BE2C (cell line): ENCODE results near the gene MAP2K2.

Experiments
- DNase-seq: peaks from one replicate; pipeline ENCODE4 v3.0.0-alpha.2; 2020
- H3K27me3 ChIP-seq: fragments of 250-450 bp; sonication (Bioruptor Pico); 2 replicates; pipeline ENCODE4 v1.5.1; 2020; ENCODE audit warnings: mild to moderate bottlenecking
- H3K36me3 ChIP-seq: fragments of 250-450 bp; sonication (Bioruptor Pico); 2 replicates; pipeline ENCODE4 v1.5.1; 2020; ENCODE audit warnings: mild to moderate bottlenecking
- H3K4me1 ChIP-seq: fragments of 250-450 bp; sonication (Bioruptor Pico); 2 replicates; pipeline ENCODE4 v1.5.1; 2020
- H3K4me3 ChIP-seq: 2 replicates; pipeline ENCODE4 v1.5.1; 2011; ENCODE audit warnings: low read depth, low read length
- H3K9me3 ChIP-seq: fragments of 250-450 bp; sonication (Bioruptor Pico); 2 replicates; pipeline ENCODE4 v1.5.1; 2020
- CTCF ChIP-seq: IDR thresholded peaks from 2 replicates; pipeline ENCODE4 v1.5.1; 2012; ENCODE audit warnings: mild to moderate bottlenecking, low read depth, low read length

Gene MAP2K2

GRCh38 chr19:4081441-4082129 lies 42.3 kb downstream of the MAP2K2 start:
- H3K9me3 ChIP-seq, result no peaks in the 10 kb centered on the region; the same call in 1 of the 2 replicates
- H3K27me3 ChIP-seq, result no peaks in the 10 kb centered on the region
- no peak overlapping the region for H3K4me3 ChIP-seq
- no peaks in the 10 kb centered on the region for H3K36me3 ChIP-seq
- no peak for DNase-seq
- TF ChIP-seq CTCF, result no peak
- H3K4me1 ChIP-seq, result no peaks in the 10 kb centered on the region

- Histone ChIP-seq H3K27me3 (no peaks in the 10 kb centered on the region), H3K9me3 (no peaks in the 10 kb centered on the region; the same call in 1 of the 2 replicates), H3K4me3 (no peak overlapping the region), H3K36me3 (no peaks in the 10 kb centered on the region), H3K4me1 (no peaks in the 10 kb centered on the region)
- no peak for DNase-seq
- TF ChIP-seq CTCF, result no peak
These were observed 43.4 kb downstream of the MAP2K2 start for GRCh38 chr19:4080473-4080872.

- no peak overlapping the region for H3K4me3 ChIP-seq
- H3K36me3 ChIP-seq, result no peaks in the 10 kb centered on the region
- no peaks in the 10 kb centered on the region for H3K27me3 ChIP-seq
- H3K9me3 ChIP-seq, result no peaks in the 10 kb centered on the region; the same call in 1 of the 2 replicates
- no peak for DNase-seq
- H3K4me1 ChIP-seq, result no peaks in the 10 kb centered on the region
- no peak for TF ChIP-seq CTCF
These were observed 45.9 kb downstream of the MAP2K2 start for GRCh38 chr19:4077800-4078684.

- H3K36me3 ChIP-seq, result no peaks in the 10 kb centered on the region
- H3K27me3 ChIP-seq, result no peaks in the 10 kb centered on the region
- H3K4me3 ChIP-seq, result no peak overlapping the region
- H3K4me1 ChIP-seq, result no peaks in the 10 kb centered on the region
- no peak for DNase-seq
- no peak for TF ChIP-seq CTCF
- no peaks in the 10 kb centered on the region; the same call in 1 of the 2 replicates for H3K9me3 ChIP-seq
These were observed 46.9 kb downstream of the MAP2K2 start for GRCh38 chr19:4077007-4077374.

- H3K9me3 ChIP-seq, result no peaks in the 10 kb centered on the region; the same call in 1 of the 2 replicates
- H3K27me3 ChIP-seq, result no peaks in the 10 kb centered on the region
- no peaks in the 10 kb centered on the region for H3K4me1 ChIP-seq
- no peak overlapping the region for H3K4me3 ChIP-seq
- TF ChIP-seq CTCF, result no peak
- DNase-seq, result no peak
- H3K36me3 ChIP-seq, result no peaks in the 10 kb centered on the region
These were observed 48.5 kb downstream of the MAP2K2 start for GRCh38 chr19:4075373-4075772.

- H3K4me1 ChIP-seq, result no peaks in the 10 kb centered on the region
- no peaks in the 10 kb centered on the region for H3K36me3 ChIP-seq
- H3K27me3 ChIP-seq, result no peaks in the 10 kb centered on the region
- no peak for DNase-seq
- no peak for TF ChIP-seq CTCF
- H3K9me3 ChIP-seq, result no peaks in the 10 kb centered on the region
- no peak overlapping the region for H3K4me3 ChIP-seq
These were observed 52.3 kb downstream of the MAP2K2 start for GRCh38 chr19:4071610-4072009.
